ENCODE measurements around the gene LMAN1.

GRCh38 chr18:59278793-59279192 lies 80.3 kb downstream of the LMAN1 start:
- TF ChIP-seq POLR2A (IDR thresholded peaks at IDR 0.05) (no peak), POLR2AphosphoS5 (IDR thresholded peaks at IDR 0.05) (no peak)

Data from upper lobe of left lung (tissue), 4 donors.